ENCODE results near the gene STX10. TPM values are rescaled to one million over a fixed set of nuclear protein-coding genes. Genes with fewer than 3 reads are reported as not detected.

The STX10 gene
- total RNA-seq, 2 experiments from 2014 or later = 41.6 to 67.8 TPM

GRCh38 chr19:13121551-13122274 is 28.5 kb downstream of the STX10 start:
- Histone ChIP-seq H3K79me2 (ENCODE audit: insufficient read depth, low read depth, low read length) (peaks cover 52% of the 10 kb centered on the region), H3K4me1 (ENCODE audit: insufficient read depth, low read length, poor library complexity, severe bottlenecking) (peaks cover 21% of the 10 kb centered on the region), H4K20me1 (ENCODE audit: insufficient read depth, low read length) (peaks cover 20% of the 10 kb centered on the region), H3K36me3 (ENCODE audit: insufficient read depth, low read length) (peaks cover 37% of the 10 kb centered on the region; the same call in 1 of the 2 replicates), H3K4me2 (ENCODE audit: low read length) (no peak overlapping the region), H3K9me3 (ENCODE audit: low read length) (no peaks in the 10 kb centered on the region), H2AFZ (ENCODE audit: low read length) (no peak overlapping the region), H3K9me2 (ENCODE audit: insufficient read depth, low read length) (no peaks in the 10 kb centered on the region), H3K4me3 (ENCODE audit: low read depth, low read length, poor library complexity, severe bottlenecking) (no peak overlapping the region), H3K27ac (ENCODE audit: low read depth, low read length, poor library complexity, severe bottlenecking) (no peak overlapping the region)
- TF ChIP-seq, protein P1, sequence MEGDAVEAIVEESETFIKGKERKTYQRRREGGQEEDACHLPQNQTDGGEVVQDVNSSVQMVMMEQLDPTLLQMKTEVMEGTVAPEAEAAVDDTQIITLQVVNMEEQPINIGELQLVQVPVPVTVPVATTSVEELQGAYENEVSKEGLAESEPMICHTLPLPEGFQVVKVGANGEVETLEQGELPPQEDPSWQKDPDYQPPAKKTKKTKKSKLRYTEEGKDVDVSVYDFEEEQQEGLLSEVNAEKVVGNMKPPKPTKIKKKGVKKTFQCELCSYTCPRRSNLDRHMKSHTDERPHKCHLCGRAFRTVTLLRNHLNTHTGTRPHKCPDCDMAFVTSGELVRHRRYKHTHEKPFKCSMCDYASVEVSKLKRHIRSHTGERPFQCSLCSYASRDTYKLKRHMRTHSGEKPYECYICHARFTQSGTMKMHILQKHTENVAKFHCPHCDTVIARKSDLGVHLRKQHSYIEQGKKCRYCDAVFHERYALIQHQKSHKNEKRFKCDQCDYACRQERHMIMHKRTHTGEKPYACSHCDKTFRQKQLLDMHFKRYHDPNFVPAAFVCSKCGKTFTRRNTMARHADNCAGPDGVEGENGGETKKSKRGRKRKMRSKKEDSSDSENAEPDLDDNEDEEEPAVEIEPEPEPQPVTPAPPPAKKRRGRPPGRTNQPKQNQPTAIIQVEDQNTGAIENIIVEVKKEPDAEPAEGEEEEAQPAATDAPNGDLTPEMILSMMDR (conservative IDR thresholded peaks at IDR 0.05; ENCODE audit: low read length) = no peak
- no peak for TF ChIP-seq EZH2phosphoT487 (IDR thresholded peaks at IDR 0.05; ENCODE audit: borderline replicate concordance, low read depth, low read length)
- intact Hi-C loops (cut with micrococcal nuclease; ENCODE audit: unreplicated experiment) = no loop called here
- CTCF ChIA-PET (ENCODE audit: unreplicated experiment) = no interaction called here
- no TSS peak for BruUV-seq (replicated peaks)
- DNase-seq (ENCODE audit: low spot score) = no peak
- POLR2A ChIA-PET = no interaction called here

GRCh38 chr19:13120817-13121216 is 29.4 kb downstream of the STX10 start:
- no TSS peak for BruUV-seq (replicated peaks)
- TF ChIP-seq, protein P1 (conservative IDR thresholded peaks at IDR 0.05; ENCODE audit: low read length) = no peak
- TF ChIP-seq EZH2phosphoT487 (IDR thresholded peaks at IDR 0.05; ENCODE audit: borderline replicate concordance, low read depth, low read length) = no peak
- peak overlapping the region; percentile 70; the same call in 1 of the 2 replicates for H3K4me2 ChIP-seq (ENCODE audit: low read length)

DNA sequence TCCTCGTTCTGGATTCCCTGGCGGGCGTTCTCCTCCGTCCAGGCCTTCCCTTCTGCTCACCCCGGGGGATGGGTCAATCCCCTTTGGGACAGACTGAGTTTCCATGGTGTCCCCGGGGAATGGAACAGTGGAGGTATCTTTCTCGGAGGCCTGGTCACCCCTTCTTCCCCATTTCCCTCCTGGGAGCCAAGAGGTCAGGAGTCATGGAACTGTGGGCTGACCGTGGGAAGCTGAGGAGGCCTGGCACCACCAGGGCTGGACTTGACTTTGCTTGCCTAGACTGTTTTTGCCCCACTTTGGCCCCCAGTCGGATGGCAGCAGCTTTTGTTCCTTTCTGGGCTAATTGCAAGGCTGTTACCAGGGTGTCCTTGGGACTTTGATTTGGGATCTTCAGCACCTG is 30.1 kb downstream of the STX10 start:
- no peaks in the 10 kb centered on the region for H3K9me2 ChIP-seq (ENCODE audit: insufficient read depth, low read length)
- H4K20me1 ChIP-seq (ENCODE audit: insufficient read depth, low read length) = peaks cover 20% of the 10 kb centered on the region
- BruUV-seq (replicated peaks) = no TSS peak
- H2AFZ ChIP-seq (ENCODE audit: low read length) = no peak overlapping the region
- ChIA-PET CTCF (ENCODE audit: unreplicated experiment) (no interaction called here), POLR2A (interaction anchor here (1.2 kb wide), 1 partner anchor 32 kb away, joined by 3 read pairs; no protein-coding TSS in a partner anchor)
- H3K27ac ChIP-seq (ENCODE audit: low read depth, low read length, poor library complexity, severe bottlenecking) = no peak overlapping the region
- no peak overlapping the region for H3K4me3 ChIP-seq (ENCODE audit: low read depth, low read length, poor library complexity, severe bottlenecking)
- peak overlapping the region; percentile 70 for H3K4me2 ChIP-seq (ENCODE audit: low read length)
- peaks cover 62% of the 10 kb centered on the region for H3K79me2 ChIP-seq (ENCODE audit: insufficient read depth, low read depth, low read length)
- peaks cover 29% of the 10 kb centered on the region; the same call in 1 of the 2 replicates for H3K36me3 ChIP-seq (ENCODE audit: insufficient read depth, low read length)
- DNase-seq (ENCODE audit: low spot score) = no peak
- TF ChIP-seq EZH2phosphoT487 (IDR thresholded peaks at IDR 0.05; ENCODE audit: borderline replicate concordance, low read depth, low read length) = no peak
- TF ChIP-seq, protein P1 (conservative IDR thresholded peaks at IDR 0.05; ENCODE audit: low read length) = no peak
- intact Hi-C loops (cut with micrococcal nuclease; ENCODE audit: unreplicated experiment) = no loop called here
- peaks cover 30% of the 10 kb centered on the region for H3K4me1 ChIP-seq (ENCODE audit: insufficient read depth, low read length, poor library complexity, severe bottlenecking)
- H3K9me3 ChIP-seq (ENCODE audit: low read length) = no peaks in the 10 kb centered on the region

More at GRCh38 chr19:13120817-13121216, 29.4 kb downstream of the STX10 start:
- no peak for DNase-seq (ENCODE audit: low spot score)
- H3K9me2 ChIP-seq (ENCODE audit: insufficient read depth, low read length) = no peaks in the 10 kb centered on the region
- no peak overlapping the region for H3K4me3 ChIP-seq (ENCODE audit: low read depth, low read length, poor library complexity, severe bottlenecking)
- no peak overlapping the region for H2AFZ ChIP-seq (ENCODE audit: low read length)
- H4K20me1 ChIP-seq (ENCODE audit: insufficient read depth, low read length) = peaks cover 20% of the 10 kb centered on the region
- no peak overlapping the region for H3K27ac ChIP-seq (ENCODE audit: low read depth, low read length, poor library complexity, severe bottlenecking)
- CTCF ChIA-PET (ENCODE audit: unreplicated experiment) = interaction anchor here (0.6 kb wide), 1 partner anchor 156 kb away, joined by 7 read pairs; no protein-coding TSS in a partner anchor
- peaks cover 29% of the 10 kb centered on the region; the same call in 1 of the 2 replicates for H3K36me3 ChIP-seq (ENCODE audit: insufficient read depth, low read length)
- POLR2A ChIA-PET = no interaction called here
- intact Hi-C loops (cut with micrococcal nuclease; ENCODE audit: unreplicated experiment) = no loop called here
- H3K9me3 ChIP-seq (ENCODE audit: low read length) = no peaks in the 10 kb centered on the region
- peaks cover 22% of the 10 kb centered on the region for H3K4me1 ChIP-seq (ENCODE audit: insufficient read depth, low read length, poor library complexity, severe bottlenecking)
- peaks cover 54% of the 10 kb centered on the region for H3K79me2 ChIP-seq (ENCODE audit: insufficient read depth, low read depth, low read length)

Data from OCI-LY7 (cell line).